CD4-positive, alpha-beta T cell treated with Interferon alpha-2 for 1 hour (primary cell): Measurements from ENCODE around the gene GNB1L.

Source experiments
- DNase-seq, 2 donors: peaks; one replicate each; pipeline ENCODE4 v3.0.0-alpha.2; 2020 to 2022

The GNB1L gene

GRCh38 chr22:19772673-19773469, 81.8 kb downstream of the GNB1L start:
- no peak for DNase-seq

GRCh38 chr22:19772422-19772672, 82.3 kb downstream of the GNB1L start:
- DNase-seq, result no peak

- no peak for DNase-seq
These were observed 84.1 kb downstream of the GNB1L start for GRCh38 chr22:19770349-19771220.

DNA sequence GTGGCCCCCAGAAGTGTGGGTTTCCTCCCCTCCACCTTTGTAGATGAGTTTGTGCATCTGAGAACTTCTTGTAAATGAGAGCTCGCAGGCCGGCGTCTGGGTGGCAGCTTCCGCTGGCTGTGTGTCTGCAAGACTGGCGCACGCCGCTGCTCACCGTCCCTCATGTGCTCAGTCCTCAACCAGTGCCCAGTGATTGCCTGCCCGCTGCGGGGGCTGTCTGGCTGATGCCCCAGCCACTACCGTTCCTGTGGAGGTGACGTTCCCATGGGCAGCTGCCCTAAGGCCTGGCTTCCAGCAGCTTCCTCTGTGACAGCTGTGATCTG, 85.3 kb downstream of the GNB1L start:
- no peak for DNase-seq

GRCh38 chr22:19767427-19768341, 87.0 kb downstream of the GNB1L start:
- DNase-seq, result no peak

DNA sequence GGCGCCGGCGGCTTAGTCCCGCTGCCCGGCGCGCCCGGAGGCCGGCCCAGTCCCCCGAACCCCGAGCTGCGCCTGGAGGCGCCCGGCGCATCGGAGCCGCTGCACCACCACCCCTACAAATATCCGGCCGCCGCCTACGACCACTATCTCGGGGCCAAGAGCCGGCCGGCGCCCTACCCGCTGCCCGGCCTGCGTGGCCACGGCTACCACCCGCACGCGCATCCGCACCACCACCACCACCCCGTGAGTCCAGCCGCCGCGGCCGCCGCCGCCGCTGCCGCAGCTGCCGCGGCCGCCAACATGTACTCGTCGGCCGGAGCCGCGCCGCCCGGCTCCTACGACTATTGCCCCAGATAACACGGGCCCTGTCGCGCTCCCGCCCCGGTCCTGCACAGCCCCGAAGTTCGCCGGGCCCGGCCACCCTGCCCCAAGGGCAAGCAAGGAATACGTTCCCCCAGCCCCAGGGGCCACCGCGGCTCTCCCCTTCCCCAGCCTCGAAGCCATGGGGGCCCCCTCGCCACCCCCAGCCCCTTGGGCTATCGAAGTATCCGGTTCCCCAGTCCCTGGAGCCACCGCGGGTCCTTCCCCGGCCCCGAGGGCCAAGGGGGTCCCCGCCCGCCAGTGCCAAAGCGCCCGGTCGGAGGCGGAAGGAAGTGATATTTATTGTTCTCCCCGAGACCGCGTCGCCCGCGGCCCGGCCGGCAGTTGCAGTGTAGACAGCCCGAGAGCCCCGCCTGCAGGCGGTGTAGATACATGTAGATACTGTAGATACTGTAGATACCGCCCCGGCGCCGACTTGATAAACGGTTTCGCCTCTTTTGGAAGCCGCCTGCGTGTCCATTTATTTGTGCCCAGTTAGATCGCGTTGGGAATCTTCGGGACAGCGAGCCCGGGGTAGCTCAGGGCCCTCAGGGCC, 87.9 kb downstream of the GNB1L start:
- peak; percentile 48 for DNase-seq

DNA sequence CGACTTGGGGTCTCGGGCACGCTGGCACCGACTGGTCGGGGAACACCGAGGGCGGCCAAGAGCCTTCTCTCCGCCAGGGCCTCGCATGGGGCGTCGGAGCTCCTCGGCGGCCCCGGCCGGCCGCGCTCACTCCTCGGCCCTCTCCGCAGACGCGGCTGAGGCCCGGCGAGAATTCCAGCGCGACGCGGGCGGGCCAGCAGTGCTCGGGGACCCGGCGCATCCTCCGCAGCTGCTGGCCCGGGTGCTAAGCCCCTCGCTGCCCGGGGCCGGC, 88.5 kb downstream of the GNB1L start:
- no peak for DNase-seq

GRCh38 chr22:19765477-19766239, 89.0 kb downstream of the GNB1L start:
- peak in 1 of 2 donors; percentile 18 for DNase-seq

- DNase-seq, result no peak
These were observed 89.8 kb downstream of the GNB1L start for GRCh38 chr22:19764636-19765476.

- DNase-seq, result no peak
These were observed 90.4 kb downstream of the GNB1L start for GRCh38 chr22:19764299-19764593.

DNA sequence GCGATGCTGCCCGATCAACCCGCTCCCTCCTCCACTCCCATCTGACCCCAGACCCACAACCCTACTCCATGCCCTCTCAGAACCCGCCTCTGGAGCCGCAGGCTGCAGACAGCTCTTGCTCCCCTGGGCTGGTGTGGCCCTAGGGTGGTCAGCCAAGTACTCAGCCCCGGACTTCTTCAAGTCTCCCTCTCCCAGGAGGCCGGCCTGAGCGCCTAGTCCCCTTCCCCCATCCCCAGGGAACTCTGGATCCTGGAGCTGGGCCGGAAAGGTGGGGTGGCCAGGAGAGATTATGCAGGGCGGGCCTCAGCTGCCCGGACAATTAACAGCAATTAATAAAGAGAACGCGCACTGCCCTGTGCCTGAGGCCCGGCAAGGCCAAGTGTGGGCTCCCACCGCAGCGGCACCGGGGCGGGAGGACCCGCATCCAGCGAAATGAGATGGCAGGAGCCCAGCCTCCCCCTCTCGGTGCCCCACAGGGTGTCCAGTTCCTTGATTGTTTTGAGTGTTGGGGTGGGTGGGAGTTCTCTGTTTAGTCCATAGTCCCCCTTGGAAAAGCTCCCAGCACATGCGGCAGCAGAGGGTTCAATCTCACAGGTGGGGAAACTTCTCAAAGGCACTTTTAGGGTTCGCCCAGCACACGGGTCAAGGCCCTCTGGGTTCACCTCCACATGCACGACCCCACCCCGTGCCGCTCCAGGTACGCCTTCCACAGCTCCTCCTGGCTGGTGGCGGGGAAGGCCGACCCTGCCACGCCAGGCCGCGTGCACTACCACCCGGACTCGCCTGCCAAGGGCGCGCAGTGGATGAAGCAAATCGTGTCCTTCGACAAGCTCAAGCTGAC, 91.0 kb downstream of the GNB1L start:
- no peak for DNase-seq

GRCh38 chr22:19762568-19763457, 91.9 kb downstream of the GNB1L start:
- DNase-seq, result no peak

- DNase-seq, result no peak
These were observed 92.7 kb downstream of the GNB1L start for GRCh38 chr22:19761725-19762567.

GRCh38 chr22:19760951-19761724, 93.5 kb downstream of the GNB1L start:
- no peak for DNase-seq

GRCh38 chr22:19760058-19760950, 94.4 kb downstream of the GNB1L start, which contains the start of gene TBX1:
Gene TBX1 (plus strand): TSS chr22:19760778. CDS start chr22:19760844, 66 bp downstream.
- DNase-seq, result no peak
